GM13976 (cell line): ENCODE measurements around the gene ABHD12.

ENCODE experiments used
- DNase-seq: peaks from one replicate; pipeline ENCODE4 v3.0.0; 2012; ENCODE audit warnings: low spot score
- CTCF ChIP-seq: IDR thresholded peaks from 2 replicates; pipeline ENCODE4 v1.5.1; 2012; ENCODE audit warnings: borderline replicate concordance, mild to moderate bottlenecking; ENCODE audit not compliant: insufficient read depth; ENCODE audit errors: extremely low read depth, missing control alignments, control extremely low read depth
- in situ Hi-C: fragments of 300-500 bp; cut with MboI; formaldehyde crosslinking; loops from one replicate; pipeline ENCODE4 v1.12.0; 2022; ENCODE audit warnings: low sequenced_read_pairs, mixed read lengths, inconsistent platforms; ENCODE audit not compliant: unreplicated experiment

ABHD12 gene

DNA sequence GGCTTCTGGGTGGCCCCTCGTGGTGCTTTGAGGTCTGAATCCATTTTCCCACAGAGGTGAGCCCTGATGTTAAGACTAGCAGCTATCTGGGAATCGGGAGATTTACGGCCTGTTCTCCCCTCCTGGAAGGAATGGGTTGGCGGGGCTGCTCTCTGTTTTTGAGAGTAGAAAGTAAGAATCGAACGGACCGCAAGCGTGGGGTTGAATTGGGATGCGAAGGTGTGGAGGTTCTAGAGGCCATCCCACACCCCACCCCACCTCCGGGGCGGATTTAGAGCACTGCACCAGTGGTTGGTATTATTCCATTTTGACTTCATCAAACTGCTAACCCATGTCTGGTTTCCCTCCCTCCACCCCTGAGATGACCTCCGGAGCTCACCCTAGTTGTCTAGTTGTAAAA, 131.3 kb downstream of the ABHD12 start:
- in situ Hi-C loops = no loop called here
- TF ChIP-seq CTCF = no peak
- DNase-seq = no peak

DNA sequence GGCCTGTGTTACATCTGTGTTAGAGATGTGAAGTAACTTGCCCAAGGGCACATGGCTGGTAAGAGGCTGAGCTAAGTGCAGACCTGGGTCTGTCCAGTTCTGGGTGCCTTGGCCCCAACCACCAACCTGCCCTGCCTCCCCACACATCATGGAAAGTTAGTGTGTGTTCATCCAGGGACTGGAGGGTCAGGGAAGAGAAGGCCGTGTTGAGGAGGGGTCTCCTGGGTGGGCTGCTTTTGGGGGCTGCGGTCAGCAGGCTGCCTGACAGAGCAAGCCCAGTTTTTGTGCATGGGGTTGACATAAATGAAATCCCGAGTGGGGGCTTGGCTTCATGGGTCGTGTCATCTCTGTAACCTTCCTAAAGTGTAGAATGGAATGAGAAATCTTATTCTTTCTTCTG, 131.8 kb downstream of the ABHD12 start:
- TF ChIP-seq CTCF = no peak
- in situ Hi-C loops = no loop called here
- DNase-seq = no peak

- in situ Hi-C loops = no loop called here
- DNase-seq = no peak
- no peak for TF ChIP-seq CTCF
Measured at GRCh38 chr20:25258476-25258805, 132.2 kb downstream of the ABHD12 start.

DNA sequence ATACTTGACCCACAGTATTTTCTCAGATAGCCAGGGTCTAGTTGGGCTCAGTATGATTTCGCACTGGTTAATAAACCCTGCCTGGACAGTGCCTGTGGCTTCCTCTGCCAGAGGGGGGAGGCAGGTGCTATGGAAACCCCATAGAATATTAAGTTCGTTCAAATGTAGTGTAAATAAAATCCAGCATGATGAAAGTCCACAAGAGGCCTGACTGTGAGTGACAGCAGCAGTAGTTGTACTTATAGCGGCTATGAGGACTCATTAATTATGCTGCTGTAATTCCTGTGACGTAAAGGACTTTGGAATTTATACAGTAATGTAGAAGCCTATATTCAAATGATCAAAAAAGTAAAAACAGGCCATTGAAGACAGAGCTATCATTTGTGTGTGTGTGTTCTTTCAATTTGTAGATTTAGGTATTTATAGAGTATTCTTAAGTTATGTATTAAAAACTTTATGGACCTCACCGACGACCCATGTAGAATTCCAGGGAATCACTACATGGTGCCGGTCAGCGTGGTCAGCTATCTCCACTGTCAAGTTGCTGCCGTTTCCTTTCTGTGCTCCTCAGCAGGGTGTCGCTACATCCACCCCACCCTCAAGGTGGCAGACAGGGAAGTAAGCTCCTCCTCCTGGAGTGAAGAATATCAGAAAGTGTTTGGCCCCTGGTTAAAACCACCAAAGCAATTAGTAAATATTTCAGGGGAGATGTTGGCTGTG, 132.7 kb downstream of the ABHD12 start:
- no peak for DNase-seq
- in situ Hi-C loops = no loop called here
- no peak for TF ChIP-seq CTCF

DNA sequence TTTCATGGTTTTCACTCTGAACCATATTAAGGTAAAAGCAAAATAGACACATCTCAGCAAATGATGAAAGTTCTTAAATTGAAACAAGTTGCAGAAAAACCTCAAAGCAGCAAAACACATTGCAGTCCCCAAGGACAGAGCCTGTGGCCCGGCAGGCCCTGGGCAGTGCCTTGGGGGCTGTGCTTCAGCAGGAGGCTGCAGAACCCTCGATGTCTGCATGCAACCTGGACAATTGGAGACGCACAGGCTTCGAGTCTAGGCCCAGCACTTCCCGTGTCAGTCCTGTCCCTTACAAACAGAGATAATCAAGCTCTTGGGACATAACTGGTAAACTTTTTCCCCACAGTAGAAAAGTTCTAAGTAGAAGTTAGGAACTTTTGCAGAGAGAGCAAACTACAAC, 133.5 kb downstream of the ABHD12 start:
- DNase-seq = no peak
- no peak for TF ChIP-seq CTCF
- in situ Hi-C loops = no loop called here

- no peak for DNase-seq
- no peak for TF ChIP-seq CTCF
- in situ Hi-C loops = no loop called here
Measured at GRCh38 chr20:25256226-25256859, 134.3 kb downstream of the ABHD12 start.
